Measurements from ENCODE around the gene AMACR.

DNA sequence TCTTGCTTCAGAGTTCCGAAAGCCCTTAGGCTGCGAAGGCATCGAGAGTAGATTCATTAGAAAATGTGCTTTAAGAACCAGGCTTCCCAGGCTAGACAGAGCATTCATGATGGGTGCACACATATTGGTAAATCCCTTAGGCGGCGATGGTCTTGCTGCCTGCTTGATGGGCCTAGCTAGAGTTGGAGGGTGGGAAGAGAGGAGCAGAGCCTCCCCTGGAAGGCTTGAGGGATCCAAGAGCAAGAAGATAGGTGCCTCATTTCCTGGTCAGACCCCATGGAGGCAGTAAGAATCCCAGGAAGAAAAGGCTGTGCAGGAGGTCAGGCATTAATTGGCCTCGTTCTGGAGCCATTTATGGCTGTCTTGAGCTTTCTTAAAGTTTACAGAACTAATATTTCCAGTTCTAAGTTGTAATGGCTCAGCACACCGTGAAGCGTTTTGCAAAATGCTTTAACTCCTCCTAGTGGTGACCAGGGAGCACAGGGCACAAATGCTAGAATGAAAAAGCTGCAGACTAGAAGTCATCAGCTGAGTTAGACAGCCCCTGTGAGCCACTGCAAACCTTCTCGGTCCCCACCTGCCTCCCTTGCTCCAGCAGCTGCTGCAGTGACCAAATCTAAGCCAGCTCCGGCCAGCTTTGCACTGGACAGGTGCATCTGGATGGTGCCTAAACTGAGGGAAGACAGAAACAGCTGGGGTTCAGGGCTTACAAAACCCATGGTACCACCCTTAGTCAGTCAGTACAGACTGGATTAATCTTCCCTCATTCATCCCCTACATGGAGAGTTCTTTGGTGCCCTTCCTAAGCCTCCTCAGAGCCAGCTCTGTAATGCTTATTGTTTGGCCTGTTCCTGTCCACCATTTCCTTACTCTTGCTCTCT lies 38.0 kb downstream of the AMACR start:
- TF ChIP-seq TAF1 (IDR thresholded peaks at IDR 0.05; ENCODE audit: borderline replicate concordance, low read depth, low read length) (no peak), POLR2A (IDR thresholded peaks at IDR 0.05; ENCODE audit: low read depth, low read length) (no peak), POLR2AphosphoS5 (IDR thresholded peaks at IDR 0.05; ENCODE audit: low read depth, low read length) (no peak)

All from GM12892 (cell line).